AG04450 (cell line): Measurements from ENCODE around the gene MAPKAP1. TPM values are rescaled to one million over a fixed set of nuclear protein-coding genes. Genes with fewer than 3 reads are reported as not detected.
A peak's percentile ranks its signal among the peaks of the same experiment; 100 is the strongest.

Source experiments
- CTCF ChIA-PET: fragments of 300-600, 350-600 bp; formaldehyde crosslinking; extraction: SDS; loops from one replicate; lab custom pipeline; 2022; ENCODE audit warnings: antibody characterized with exemption, inconsistent platforms; lab: Charles Lee
- POLR2A ChIA-PET: fragments of 350-600 bp; formaldehyde crosslinking; extraction: SDS; loops from one replicate; lab custom pipeline; 2021; ENCODE audit warnings: antibody characterized with exemption, inconsistent platforms; lab: Yijun Ruan, JAX
- DNase-seq: peaks from one replicate; pipeline ENCODE4 v3.0.0-alpha.2; 2011; ENCODE audit warnings: low read depth, low spot score
- H3K27ac ChIP-seq: one replicate; pipeline ENCODE4 v1.5.1; 2012; ENCODE audit warnings: low read depth, low read length, control low read depth
- H3K27me3 ChIP-seq: one replicate; pipeline ENCODE4 v1.6.0; 2012; ENCODE audit warnings: low read length; ENCODE audit not compliant: control insufficient read depth, insufficient read depth
- H3K4me3 ChIP-seq: 2 replicates; pipeline ENCODE4 v1.5.1; 2011; ENCODE audit warnings: mild to moderate bottlenecking, low read depth, low read length, control low read depth
- H3K9me3 ChIP-seq: 2 replicates; pipeline ENCODE4 v1.5.1; 2012; ENCODE audit warnings: low read length; ENCODE audit not compliant: control insufficient read depth, insufficient read depth
- CTCF ChIP-seq: IDR thresholded peaks from 2 replicates; pipeline ENCODE4 v1.5.1; 2011; ENCODE audit warnings: low read depth, low read length, control low read depth, inconsistent platforms
- polyA plus RNA-seq: library from polyadenylated mRNA; depleted of rRNA; stranded (reverse); fragments of >200 nt; gene quantifications from 2 replicates; pipeline ENCODE4 v1.2.3, GENCODE V29; 2011

MAPKAP1 gene
- polyA plus RNA-seq, 1 experiment: 140 TPM

DNA sequence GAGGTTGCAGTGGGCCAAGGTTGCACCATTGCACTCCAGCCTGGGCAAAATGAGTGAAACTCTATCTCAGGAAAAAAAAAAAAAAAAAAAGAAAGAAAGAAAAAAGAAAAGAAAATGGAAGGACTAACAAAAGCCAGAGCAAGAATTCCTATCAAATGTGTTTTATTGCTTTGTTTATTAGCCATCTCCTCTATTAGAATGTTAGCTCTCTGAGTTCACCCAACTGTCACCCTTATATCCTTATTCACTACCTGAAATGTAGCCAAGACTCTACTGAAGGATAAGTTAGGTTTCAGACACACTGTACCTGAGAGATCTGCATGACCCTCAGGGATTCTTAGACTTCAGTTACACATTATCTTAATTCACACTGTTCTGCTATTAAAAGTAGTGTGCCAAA lies 177.9 kb downstream of the MAPKAP1 start:
- no peak for TF ChIP-seq CTCF
- H3K27me3 ChIP-seq: no peaks in the 10 kb centered on the region
- ChIA-PET CTCF (interaction anchor here (0.7 to 1.0 kb wide), 3 partner anchors 104 to 123 kb away, joined by 3 to 5 read pairs (median 4); no protein-coding TSS in a partner anchor), POLR2A (interaction anchor here (0.6 kb wide), 1 partner anchor 164 kb away, joined by 4 read pairs; no protein-coding TSS in a partner anchor)
- no peak for DNase-seq
- H3K9me3 ChIP-seq: no peaks in the 10 kb centered on the region
- no peak overlapping the region for H3K4me3 ChIP-seq
- no peak overlapping the region for H3K27ac ChIP-seq

DNA sequence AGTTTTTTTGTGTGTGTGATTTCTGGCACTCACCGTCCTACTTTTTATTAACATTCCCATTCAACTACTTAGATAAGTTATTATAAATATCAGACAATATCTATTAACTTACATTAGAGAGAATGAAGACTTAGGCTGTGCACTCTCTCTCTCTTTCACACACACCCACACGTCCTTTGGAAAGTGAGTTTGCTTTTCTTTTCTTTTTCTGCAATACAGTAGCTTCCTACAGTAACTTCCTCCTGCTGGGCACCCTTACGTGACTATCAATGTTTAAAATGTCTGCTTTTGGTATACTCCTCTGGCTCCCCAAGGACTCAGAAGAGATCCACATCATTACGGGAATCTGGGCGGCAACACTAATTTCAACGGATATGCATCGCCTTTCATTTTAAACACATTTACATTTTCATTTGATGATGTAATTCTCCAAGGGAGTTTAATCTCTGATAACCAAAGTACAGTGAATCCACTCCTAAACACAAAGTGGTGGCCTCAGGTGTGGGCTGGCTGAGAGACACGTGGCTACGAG lies 179.5 kb downstream of the MAPKAP1 start:
- TF ChIP-seq CTCF: no peak
- DNase-seq: no peak
- no peaks in the 10 kb centered on the region for H3K27me3 ChIP-seq
- no peaks in the 10 kb centered on the region for H3K9me3 ChIP-seq
- H3K27ac ChIP-seq: no peak overlapping the region
- CTCF ChIA-PET: no interaction called here
- POLR2A ChIA-PET: no interaction called here
- no peak overlapping the region for H3K4me3 ChIP-seq

DNA sequence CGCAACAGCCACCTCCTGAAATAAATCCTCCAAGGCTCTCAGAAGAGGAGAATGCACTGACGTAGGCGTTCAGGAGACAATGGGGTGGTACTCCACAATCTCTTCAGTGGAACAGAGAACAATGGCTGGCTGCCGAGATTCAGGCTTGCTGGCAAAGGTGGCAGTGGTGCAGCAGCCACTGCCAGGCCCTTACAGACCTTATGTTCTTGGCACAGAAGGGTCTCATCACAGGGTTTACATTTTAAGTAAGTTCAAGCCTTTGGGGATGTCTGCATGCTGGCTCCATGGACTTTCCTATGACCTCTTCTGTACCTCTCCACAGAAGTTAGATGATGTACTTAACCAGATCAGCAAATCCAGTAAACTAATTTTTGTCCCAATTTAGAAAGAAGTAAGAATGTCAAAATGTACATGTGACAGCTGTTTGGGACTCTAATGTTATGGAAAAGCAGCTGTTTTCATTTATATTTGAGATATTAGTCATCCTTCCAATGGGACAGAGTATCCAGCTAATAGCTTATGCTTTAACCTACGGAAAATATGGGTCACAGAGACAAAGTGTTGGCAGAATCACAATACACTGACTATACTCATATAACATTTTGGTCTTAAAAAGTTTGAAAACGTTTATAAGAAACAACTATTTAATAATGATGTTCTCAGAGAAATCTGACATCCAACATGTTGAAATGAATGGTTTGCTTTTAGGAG lies 180.9 kb downstream of the MAPKAP1 start:
- no peak for TF ChIP-seq CTCF
- H3K4me3 ChIP-seq: no peak overlapping the region
- H3K9me3 ChIP-seq: no peaks in the 10 kb centered on the region
- H3K27ac ChIP-seq: peak overlapping the region; percentile 89
- H3K27me3 ChIP-seq: no peaks in the 10 kb centered on the region
- POLR2A ChIA-PET: interaction anchor here (0.6 to 1.5 kb wide), 5 partner anchors 10 to 181 kb away, joined by 3 to 6 read pairs (median 4); partner anchors contain the start of gene MAPKAP1
- CTCF ChIA-PET: no interaction called here
- DNase-seq: peak; percentile 76

DNA sequence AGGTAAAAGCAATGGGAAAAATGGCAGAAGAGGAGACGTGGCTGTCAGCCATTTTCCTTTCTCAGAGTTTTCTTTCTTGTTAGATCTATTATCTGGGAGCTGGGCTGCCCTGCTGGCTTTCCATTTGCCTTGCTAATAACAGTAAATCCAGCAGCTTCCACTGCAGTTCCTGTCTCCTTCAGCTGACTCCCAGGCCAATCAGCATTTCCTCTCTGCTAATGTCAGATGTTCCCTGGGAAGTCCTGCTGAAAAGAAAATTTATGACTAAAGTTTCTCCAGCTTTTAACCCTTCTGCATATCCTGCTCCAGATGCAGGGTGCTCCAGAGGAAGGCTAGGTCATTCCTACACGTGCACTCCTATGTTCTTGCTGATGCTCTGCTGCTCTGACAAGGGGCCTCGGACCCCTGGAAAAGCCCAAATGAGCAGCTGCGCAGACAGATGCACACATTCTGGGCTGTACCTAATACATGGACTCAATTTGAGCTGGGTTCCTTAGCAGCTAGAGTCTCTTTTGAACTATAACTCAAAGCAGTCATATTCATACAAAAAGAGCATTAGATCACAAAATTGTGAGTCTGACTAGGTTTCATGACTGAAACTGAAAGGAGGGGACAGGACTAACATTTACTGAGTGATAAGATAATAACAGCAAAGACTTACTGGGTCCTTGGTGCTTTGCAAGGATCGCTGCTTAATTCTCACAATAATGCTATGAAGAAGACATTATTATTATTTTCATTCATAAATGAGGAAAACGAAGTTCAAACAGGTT lies 182.2 kb downstream of the MAPKAP1 start:
- no peaks in the 10 kb centered on the region for H3K9me3 ChIP-seq
- no peak overlapping the region for H3K27ac ChIP-seq
- TF ChIP-seq CTCF: no peak
- POLR2A ChIA-PET: interaction anchor here (0.9 kb wide), 1 partner anchor 52 kb away, joined by 3 read pairs; no protein-coding TSS in a partner anchor
- H3K4me3 ChIP-seq: no peak overlapping the region
- no peak for DNase-seq
- CTCF ChIA-PET: no interaction called here
- no peaks in the 10 kb centered on the region for H3K27me3 ChIP-seq
